AG08396 (cell line): ENCODE measurements around the gene CLCA2.

ENCODE experiments used
- DNase-seq: peaks from one replicate; pipeline ENCODE4 v3.0.0; 2012; ENCODE audit warnings: low spot score, mixed read lengths

The CLCA2 gene, protein sequence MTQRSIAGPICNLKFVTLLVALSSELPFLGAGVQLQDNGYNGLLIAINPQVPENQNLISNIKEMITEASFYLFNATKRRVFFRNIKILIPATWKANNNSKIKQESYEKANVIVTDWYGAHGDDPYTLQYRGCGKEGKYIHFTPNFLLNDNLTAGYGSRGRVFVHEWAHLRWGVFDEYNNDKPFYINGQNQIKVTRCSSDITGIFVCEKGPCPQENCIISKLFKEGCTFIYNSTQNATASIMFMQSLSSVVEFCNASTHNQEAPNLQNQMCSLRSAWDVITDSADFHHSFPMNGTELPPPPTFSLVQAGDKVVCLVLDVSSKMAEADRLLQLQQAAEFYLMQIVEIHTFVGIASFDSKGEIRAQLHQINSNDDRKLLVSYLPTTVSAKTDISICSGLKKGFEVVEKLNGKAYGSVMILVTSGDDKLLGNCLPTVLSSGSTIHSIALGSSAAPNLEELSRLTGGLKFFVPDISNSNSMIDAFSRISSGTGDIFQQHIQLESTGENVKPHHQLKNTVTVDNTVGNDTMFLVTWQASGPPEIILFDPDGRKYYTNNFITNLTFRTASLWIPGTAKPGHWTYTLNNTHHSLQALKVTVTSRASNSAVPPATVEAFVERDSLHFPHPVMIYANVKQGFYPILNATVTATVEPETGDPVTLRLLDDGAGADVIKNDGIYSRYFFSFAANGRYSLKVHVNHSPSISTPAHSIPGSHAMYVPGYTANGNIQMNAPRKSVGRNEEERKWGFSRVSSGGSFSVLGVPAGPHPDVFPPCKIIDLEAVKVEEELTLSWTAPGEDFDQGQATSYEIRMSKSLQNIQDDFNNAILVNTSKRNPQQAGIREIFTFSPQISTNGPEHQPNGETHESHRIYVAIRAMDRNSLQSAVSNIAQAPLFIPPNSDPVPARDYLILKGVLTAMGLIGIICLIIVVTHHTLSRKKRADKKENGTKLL

GRCh38 chr1:86423873-86424272, at the start of gene CLCA2:
Gene CLCA2 (plus strand): TSS chr1:86424171. CDS start chr1:86424248, 77 bp downstream.
- DNase-seq: no peak

DNA sequence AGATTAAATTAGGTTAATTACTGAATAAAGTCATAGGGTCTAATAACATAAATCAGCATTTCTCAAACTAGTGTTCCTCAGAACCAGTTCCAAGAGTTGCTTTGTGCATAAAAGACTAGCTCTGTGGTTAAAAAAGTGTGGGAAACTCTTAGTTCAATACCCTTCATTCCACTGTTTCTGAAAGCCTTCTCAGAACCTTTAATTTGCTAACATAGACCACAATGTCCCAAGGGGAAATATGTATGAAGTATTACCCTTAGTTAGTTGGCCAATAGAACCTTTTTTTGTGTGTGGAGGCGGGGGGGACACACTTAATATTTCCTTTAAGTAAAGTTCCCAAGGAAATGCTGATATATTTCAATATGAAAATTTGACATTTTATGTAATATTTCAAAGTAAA, 48.3 kb upstream of the CLCA2 start:
- no peak for DNase-seq

DNA sequence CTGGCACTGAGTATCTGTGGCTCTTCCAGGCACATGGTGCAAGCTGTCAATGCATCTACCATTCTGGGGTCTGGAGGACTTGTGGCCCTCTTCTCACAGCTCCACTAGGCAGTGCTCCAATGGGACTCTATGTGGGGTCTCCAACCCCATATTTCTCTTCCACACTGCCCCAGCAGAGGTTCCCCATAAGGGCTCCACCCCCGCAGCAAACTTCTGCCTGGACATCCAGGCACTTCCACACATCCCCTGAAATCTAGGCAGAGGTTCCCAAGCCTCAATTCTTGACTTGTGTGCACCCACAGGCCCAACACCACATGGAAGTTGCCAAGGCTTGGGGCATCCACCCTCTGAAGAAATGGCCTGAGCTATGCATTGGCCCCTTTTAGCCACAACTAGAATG, 46.6 kb upstream of the CLCA2 start:
- no peak for DNase-seq

- no peak for DNase-seq
These were observed 45.2 kb upstream of the CLCA2 start for GRCh38 chr1:86378813-86379212.

- peak; percentile 41 for DNase-seq
These were observed 43.6 kb upstream of the CLCA2 start for GRCh38 chr1:86380257-86380861.

DNA sequence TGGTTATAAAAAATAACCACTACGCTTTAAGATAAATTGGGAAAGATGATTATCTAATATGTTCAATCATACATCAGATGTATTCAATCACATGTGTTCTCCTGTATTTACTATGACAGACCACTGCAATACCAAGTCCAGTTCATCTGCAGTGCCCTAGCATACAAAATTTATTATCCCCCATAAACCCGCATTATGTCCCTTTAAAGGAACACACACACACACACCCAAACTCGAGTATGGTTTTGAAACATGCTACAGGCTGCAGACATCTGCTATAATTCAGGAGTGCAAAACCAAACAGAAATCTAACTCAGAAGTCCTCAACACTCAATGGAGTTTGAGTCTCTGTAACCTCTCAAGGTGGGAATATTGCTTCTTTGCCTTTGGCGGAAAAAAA, 42.7 kb upstream of the CLCA2 start:
- DNase-seq: no peak

GRCh38 chr1:86382878-86383277, 41.1 kb upstream of the CLCA2 start:
- DNase-seq: no peak

- no peak for DNase-seq
These were observed 35.9 kb upstream of the CLCA2 start for GRCh38 chr1:86387916-86388627.

GRCh38 chr1:86388777-86389176, 35.2 kb upstream of the CLCA2 start:
- DNase-seq: no peak

DNA sequence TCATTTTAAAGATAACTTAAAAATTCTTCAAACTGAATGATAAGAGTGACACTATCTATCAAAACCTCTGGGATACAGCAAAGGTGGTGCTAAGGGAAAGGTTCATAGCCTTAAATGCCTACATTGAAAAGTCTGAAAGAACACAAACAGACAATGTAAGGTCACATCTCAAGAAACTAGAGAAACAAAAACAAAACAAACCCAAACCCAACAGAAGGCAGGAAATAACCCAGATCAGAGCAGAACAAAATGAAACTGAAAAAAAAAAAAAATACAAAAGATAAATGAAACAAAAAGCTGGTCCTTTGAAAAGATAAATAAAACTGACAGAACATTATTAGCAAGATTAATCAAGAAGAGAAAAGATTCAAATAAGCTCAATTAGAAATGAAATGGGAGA, 34.7 kb upstream of the CLCA2 start:
- no peak for DNase-seq

DNA sequence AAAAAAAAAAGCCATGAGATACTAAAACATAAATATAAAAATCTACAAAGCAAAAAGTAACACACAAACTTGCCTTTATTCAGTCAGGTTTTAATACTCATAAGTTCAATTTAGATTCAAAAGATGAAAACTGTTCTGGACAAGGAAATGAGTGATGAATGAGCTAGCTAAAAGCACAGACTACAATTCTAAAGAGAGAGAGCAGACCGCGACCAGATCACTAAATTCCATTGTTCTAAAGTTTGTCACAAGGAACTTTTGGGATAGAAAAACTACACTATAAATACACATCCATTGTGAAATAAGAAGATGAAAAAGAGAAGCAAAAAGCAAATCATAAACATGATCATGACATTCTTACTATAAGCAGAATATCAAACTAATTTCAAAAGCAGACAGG, 29.6 kb upstream of the CLCA2 start:
- DNase-seq: no peak

GRCh38 chr1:86395751-86396497, 28.0 kb upstream of the CLCA2 start, which contains the start of gene ODF2L:
Gene ODF2L (minus strand): TSS chr1:86396323. CDS start chr1:86387027, 9,296 bp downstream.
- DNase-seq: peak; percentile 90

GRCh38 chr1:86396498-86396890, 27.5 kb upstream of the CLCA2 start:
- DNase-seq: no peak

- DNase-seq: no peak
These were observed 14.5 kb upstream of the CLCA2 start for GRCh38 chr1:86409416-86410021.

DNA sequence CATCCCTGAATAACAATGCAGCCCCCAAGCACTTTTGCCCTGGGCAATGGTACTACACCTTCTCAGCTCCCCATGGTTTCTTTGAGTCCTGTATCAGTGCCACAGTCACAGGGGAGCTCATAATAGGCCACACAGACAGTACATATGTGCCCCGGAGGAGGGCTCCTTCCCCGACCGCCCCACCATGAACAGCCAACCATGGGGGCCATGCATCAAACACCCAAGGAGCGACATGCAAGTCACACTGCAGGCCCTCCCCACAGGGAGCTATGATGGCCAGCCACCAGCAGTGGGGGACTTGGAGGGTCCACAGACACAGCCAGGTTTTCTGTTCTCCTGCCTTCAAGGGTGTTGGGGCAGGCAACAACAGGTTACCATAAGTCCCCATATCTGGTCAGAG, 13.1 kb upstream of the CLCA2 start:
- DNase-seq: no peak

- DNase-seq: no peak
These were observed 7.6 kb upstream of the CLCA2 start for GRCh38 chr1:86416343-86416742.

- DNase-seq: peak; percentile 9
These were observed 4.6 kb upstream of the CLCA2 start for GRCh38 chr1:86419277-86419903.

DNA sequence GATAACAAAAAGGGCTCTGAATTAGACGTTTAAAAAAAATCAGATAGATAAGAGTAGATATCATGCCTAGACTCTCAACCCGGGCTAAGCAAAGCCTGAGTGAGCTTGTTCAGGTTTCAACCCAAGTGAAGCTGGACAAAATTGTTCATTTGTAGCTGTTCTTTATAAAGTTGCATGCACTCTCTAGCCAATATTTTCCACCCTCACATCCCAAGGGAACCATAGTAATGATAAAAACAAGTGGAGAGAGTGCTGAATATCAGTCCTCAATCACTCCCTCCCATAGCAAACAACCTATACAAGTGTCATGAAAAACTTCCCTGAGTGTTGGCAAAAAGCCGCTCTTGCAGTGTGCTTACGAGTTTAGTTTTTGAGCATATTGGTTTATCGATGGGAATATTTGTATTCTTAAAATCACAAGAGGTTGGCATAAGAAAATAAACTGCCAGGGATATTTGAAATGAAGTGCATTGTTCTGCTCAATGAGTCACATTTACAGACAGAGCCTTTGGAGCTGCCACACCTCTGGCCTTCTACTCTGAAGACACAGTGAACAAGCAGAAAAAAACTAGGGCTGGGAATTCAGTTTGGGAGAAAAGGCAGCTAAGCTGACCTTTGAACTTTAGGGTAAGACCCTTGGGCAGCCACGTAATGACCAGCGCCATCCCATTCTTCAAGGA, 2.2 kb upstream of the CLCA2 start:
- no peak for DNase-seq

GRCh38 chr1:86423473-86423872, 498 bp upstream of the CLCA2 start:
- no peak for DNase-seq
